Measurements from ENCODE around the gene E2F7.

Gene E2F7

GRCh38 chr12:77005611-77006098, 59.7 kb downstream of the E2F7 start:
- no CpG with 5 or more reads among the region's 1 CpG for WGBS, 2 donors (ENCODE audit: extremely low coverage in 2 of 2, insufficient read length in 2 of 2, insufficient replicate concordance in 1 of 2)
- Histone ChIP-seq H2BK5ac (ENCODE audit: low read length) (no peak overlapping the region), H3K9ac (ENCODE audit: low read depth, low read length, poor library complexity) (no peak overlapping the region), H2BK120ac (ENCODE audit: low read depth, low read length) (no peak overlapping the region), H3K23ac (ENCODE audit: low read depth, low read length, poor library complexity) (no peak overlapping the region), H2AK5ac (ENCODE audit: low read depth, low read length) (no peak overlapping the region), H4K8ac (ENCODE audit: low read depth, low read length) (no peak overlapping the region), H2BK15ac (ENCODE audit: low read length) (no peak overlapping the region), H3K4me2 (ENCODE audit: insufficient read depth, low read length, poor library complexity, severe bottlenecking) (no peak overlapping the region), H3K79me1 (ENCODE audit: low read depth, low read length) (no peaks in the 10 kb centered on the region), H3K14ac (ENCODE audit: low read length) (no peak overlapping the region), H3K27me3 (ENCODE audit: control insufficient read depth in 3 of 3, insufficient read depth in 3 of 3, low read depth in 1 of 3, low read length in 3 of 3) (no peaks in the 10 kb centered on the region), H3K36me3 (replicated peaks in 1 of 2; ENCODE audit: control insufficient read depth in 2 of 2, insufficient read depth in 2 of 2, low read length in 2 of 2) (no peaks in the 10 kb centered on the region), H3K4me1 (ENCODE audit: control insufficient read depth in 2 of 2, insufficient read depth in 1 of 2, low read depth in 1 of 2, low read length in 2 of 2) (peaks cover 0 to 2% of the 10 kb centered on the region in 2 donors), H3K18ac (ENCODE audit: low read length) (no peak overlapping the region), H2BK12ac (ENCODE audit: low read length) (no peak overlapping the region), H3K27ac (replicated peaks; ENCODE audit: low read length) (no peak overlapping the region), H2AFZ (ENCODE audit: low read length) (no peak overlapping the region), H3K4me3 (ENCODE audit: low read length in 2 of 2) (no peak overlapping the region), H4K91ac (ENCODE audit: low read depth, low read length, poor library complexity) (no peak overlapping the region), H3K9me3 (replicated peaks in 1 of 2; ENCODE audit: control insufficient read depth in 2 of 2, insufficient read depth in 1 of 2, low read depth in 1 of 2, low read length in 2 of 2) (no peaks in the 10 kb centered on the region), H3K4ac (ENCODE audit: low read length) (no peak overlapping the region)
- DNase-seq (ENCODE audit: low spot score) = no peak

- H2BK120ac ChIP-seq (ENCODE audit: low read depth, low read length) = no peak overlapping the region
- H4K91ac ChIP-seq (ENCODE audit: low read depth, low read length, poor library complexity) = no peak overlapping the region
- H2BK15ac ChIP-seq (ENCODE audit: low read length) = no peak overlapping the region
- H3K27ac ChIP-seq (replicated peaks; ENCODE audit: low read length) = no peak overlapping the region
- H3K36me3 ChIP-seq (replicated peaks in 1 of 2; ENCODE audit: control insufficient read depth in 2 of 2, insufficient read depth in 2 of 2, low read length in 2 of 2) = no peaks in the 10 kb centered on the region
- no peak overlapping the region for H3K4me2 ChIP-seq (ENCODE audit: insufficient read depth, low read length, poor library complexity, severe bottlenecking)
- H3K14ac ChIP-seq (ENCODE audit: low read length) = no peak overlapping the region
- no peak overlapping the region for H3K4me3 ChIP-seq (ENCODE audit: low read length in 2 of 2)
- no peak overlapping the region for H3K4ac ChIP-seq (ENCODE audit: low read length)
- WGBS, 2 donors (ENCODE audit: extremely low coverage in 2 of 2, insufficient read length in 2 of 2, insufficient replicate concordance in 1 of 2) = no CpG with 5 or more reads among the region's 2 CpGs
- H3K9me3 ChIP-seq (replicated peaks in 1 of 2; ENCODE audit: control insufficient read depth in 2 of 2, insufficient read depth in 1 of 2, low read depth in 1 of 2, low read length in 2 of 2) = no peaks in the 10 kb centered on the region
- H3K23ac ChIP-seq (ENCODE audit: low read depth, low read length, poor library complexity) = no peak overlapping the region
- H2BK5ac ChIP-seq (ENCODE audit: low read length) = no peak overlapping the region
- H4K8ac ChIP-seq (ENCODE audit: low read depth, low read length) = no peak overlapping the region
- no peak overlapping the region for H2AK5ac ChIP-seq (ENCODE audit: low read depth, low read length)
- no peak overlapping the region for H3K9ac ChIP-seq (ENCODE audit: low read depth, low read length, poor library complexity)
- H2BK12ac ChIP-seq (ENCODE audit: low read length) = no peak overlapping the region
- no peaks in the 10 kb centered on the region for H3K79me1 ChIP-seq (ENCODE audit: low read depth, low read length)
- DNase-seq (ENCODE audit: low spot score) = no peak
- H2AFZ ChIP-seq (ENCODE audit: low read length) = no peak overlapping the region
- H3K27me3 ChIP-seq (ENCODE audit: control insufficient read depth in 3 of 3, insufficient read depth in 3 of 3, low read depth in 1 of 3, low read length in 3 of 3) = no peaks in the 10 kb centered on the region
- H3K18ac ChIP-seq (ENCODE audit: low read length) = no peak overlapping the region
- no peaks in the 10 kb centered on the region for H3K4me1 ChIP-seq (ENCODE audit: control insufficient read depth in 2 of 2, insufficient read depth in 1 of 2, low read depth in 1 of 2, low read length in 2 of 2)
Observed at GRCh38 chr12:77003914-77004313, 61.5 kb downstream of the E2F7 start.

GRCh38 chr12:77003246-77003645, 62.1 kb downstream of the E2F7 start:
- H3K23ac ChIP-seq (ENCODE audit: low read depth, low read length, poor library complexity) = no peak overlapping the region
- H2AK5ac ChIP-seq (ENCODE audit: low read depth, low read length) = no peak overlapping the region
- H4K8ac ChIP-seq (ENCODE audit: low read depth, low read length) = no peak overlapping the region
- H3K4me1 ChIP-seq (ENCODE audit: control insufficient read depth in 2 of 2, insufficient read depth in 1 of 2, low read depth in 1 of 2, low read length in 2 of 2) = no peaks in the 10 kb centered on the region
- H3K79me1 ChIP-seq (ENCODE audit: low read depth, low read length) = no peaks in the 10 kb centered on the region
- H3K9ac ChIP-seq (ENCODE audit: low read depth, low read length, poor library complexity) = no peak overlapping the region
- no peak overlapping the region for H2BK12ac ChIP-seq (ENCODE audit: low read length)
- H4K91ac ChIP-seq (ENCODE audit: low read depth, low read length, poor library complexity) = no peak overlapping the region
- no peak overlapping the region for H3K4me3 ChIP-seq (ENCODE audit: low read length in 2 of 2)
- no peak overlapping the region for H3K4ac ChIP-seq (ENCODE audit: low read length)
- H2AFZ ChIP-seq (ENCODE audit: low read length) = no peak overlapping the region
- H3K9me3 ChIP-seq (replicated peaks in 1 of 2; ENCODE audit: control insufficient read depth in 2 of 2, insufficient read depth in 1 of 2, low read depth in 1 of 2, low read length in 2 of 2) = no peaks in the 10 kb centered on the region
- H3K4me2 ChIP-seq (ENCODE audit: insufficient read depth, low read length, poor library complexity, severe bottlenecking) = no peak overlapping the region
- H3K14ac ChIP-seq (ENCODE audit: low read length) = no peak overlapping the region
- no peaks in the 10 kb centered on the region for H3K27me3 ChIP-seq (ENCODE audit: control insufficient read depth in 3 of 3, insufficient read depth in 3 of 3, low read depth in 1 of 3, low read length in 3 of 3)
- no peak overlapping the region for H2BK120ac ChIP-seq (ENCODE audit: low read depth, low read length)
- no peak overlapping the region for H3K27ac ChIP-seq (replicated peaks; ENCODE audit: low read length)
- no peak for DNase-seq (ENCODE audit: low spot score)
- no peak overlapping the region for H2BK15ac ChIP-seq (ENCODE audit: low read length)
- no peaks in the 10 kb centered on the region for H3K36me3 ChIP-seq (replicated peaks in 1 of 2; ENCODE audit: control insufficient read depth in 2 of 2, insufficient read depth in 2 of 2, low read length in 2 of 2)
- no CpG with 5 or more reads among the region's 2 CpGs for WGBS, 2 donors (ENCODE audit: extremely low coverage in 2 of 2, insufficient read length in 2 of 2, insufficient replicate concordance in 1 of 2)
- H2BK5ac ChIP-seq (ENCODE audit: low read length) = no peak overlapping the region
- no peak overlapping the region for H3K18ac ChIP-seq (ENCODE audit: low read length)

GRCh38 chr12:77002382-77002781, 63.0 kb downstream of the E2F7 start:
- Histone ChIP-seq H3K9me3 (replicated peaks in 1 of 2; ENCODE audit: control insufficient read depth in 2 of 2, insufficient read depth in 1 of 2, low read depth in 1 of 2, low read length in 2 of 2) (no peaks in the 10 kb centered on the region), H3K4me3 (ENCODE audit: low read length in 2 of 2) (no peak overlapping the region), H4K8ac (ENCODE audit: low read depth, low read length) (no peak overlapping the region), H3K4me1 (ENCODE audit: control insufficient read depth in 2 of 2, insufficient read depth in 1 of 2, low read depth in 1 of 2, low read length in 2 of 2) (no peaks in the 10 kb centered on the region), H3K23ac (ENCODE audit: low read depth, low read length, poor library complexity) (no peak overlapping the region), H4K91ac (ENCODE audit: low read depth, low read length, poor library complexity) (no peak overlapping the region), H2BK5ac (ENCODE audit: low read length) (no peak overlapping the region), H2BK120ac (ENCODE audit: low read depth, low read length) (no peak overlapping the region), H2BK12ac (ENCODE audit: low read length) (no peak overlapping the region), H3K4me2 (ENCODE audit: insufficient read depth, low read length, poor library complexity, severe bottlenecking) (no peak overlapping the region), H3K36me3 (replicated peaks in 1 of 2; ENCODE audit: control insufficient read depth in 2 of 2, insufficient read depth in 2 of 2, low read length in 2 of 2) (no peaks in the 10 kb centered on the region), H3K14ac (ENCODE audit: low read length) (no peak overlapping the region), H3K27ac (replicated peaks; ENCODE audit: low read length) (no peak overlapping the region), H3K27me3 (ENCODE audit: control insufficient read depth in 3 of 3, insufficient read depth in 3 of 3, low read depth in 1 of 3, low read length in 3 of 3) (no peaks in the 10 kb centered on the region), H3K18ac (ENCODE audit: low read length) (no peak overlapping the region), H2AK5ac (ENCODE audit: low read depth, low read length) (no peak overlapping the region), H3K4ac (ENCODE audit: low read length) (no peak overlapping the region), H2AFZ (ENCODE audit: low read length) (no peak overlapping the region), H3K9ac (ENCODE audit: low read depth, low read length, poor library complexity) (no peak overlapping the region), H3K79me1 (ENCODE audit: low read depth, low read length) (no peaks in the 10 kb centered on the region), H2BK15ac (ENCODE audit: low read length) (no peak overlapping the region)
- WGBS, 2 donors (ENCODE audit: extremely low coverage in 2 of 2, insufficient read length in 2 of 2, insufficient replicate concordance in 1 of 2) = no CpG with 5 or more reads among the region's 3 CpGs
- DNase-seq (ENCODE audit: low spot score) = no peak
